Stimulated activated CD8-positive, alpha-beta memory T cell treated with anti-CD3 and anti-CD28 coated beads, Interleukin-12 subunit alpha, Interleukin-12 subunit beta, amount 100 ng/mL, for 1 hour (primary cell): ENCODE measurements around the gene FMNL2.

ENCODE experiments used
- DNase-seq: peaks from one replicate; pipeline ENCODE4 v3.0.0-alpha.2; 2020; ENCODE audit warnings: low read depth

The FMNL2 gene

DNA sequence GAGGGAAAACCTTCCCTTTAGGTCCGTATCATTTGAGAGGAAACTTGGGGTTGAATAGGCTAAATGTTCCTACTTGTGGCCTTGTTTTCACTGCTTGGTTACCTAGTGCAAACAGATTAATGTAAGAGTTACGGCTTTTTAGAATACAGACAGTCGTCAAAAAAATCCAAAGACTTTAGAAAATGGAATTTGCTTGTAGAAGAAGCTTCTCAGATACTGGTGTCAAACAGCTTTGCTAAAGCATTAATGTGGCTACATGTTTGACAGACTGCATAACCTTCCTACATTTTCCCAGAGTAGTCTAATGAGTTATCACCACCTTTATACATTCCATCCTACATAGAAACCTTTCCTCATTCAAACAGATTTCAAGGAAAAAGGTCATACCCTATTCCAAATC, 114.6 kb downstream of the FMNL2 start:
- DNase-seq = no peak

DNA sequence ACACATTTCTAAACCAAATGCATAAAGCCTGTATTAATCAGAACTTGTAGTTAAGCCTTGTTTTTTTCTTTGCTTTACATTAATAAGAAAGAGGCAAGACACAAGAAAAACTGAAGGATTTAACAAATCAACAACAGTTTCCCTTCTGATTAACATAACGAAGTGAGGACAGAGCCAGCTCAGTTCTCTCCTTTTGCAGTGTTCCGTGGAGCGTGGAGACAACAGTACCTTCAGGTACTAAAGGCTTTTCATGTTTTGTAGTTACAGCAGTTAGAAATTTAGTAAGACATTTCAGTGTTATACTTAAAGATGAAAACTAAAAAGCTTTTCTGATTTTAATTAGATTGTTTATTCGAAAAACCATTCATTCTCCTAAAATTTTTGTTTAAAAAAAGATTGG, 115.2 kb downstream of the FMNL2 start:
- DNase-seq = no peak

DNA sequence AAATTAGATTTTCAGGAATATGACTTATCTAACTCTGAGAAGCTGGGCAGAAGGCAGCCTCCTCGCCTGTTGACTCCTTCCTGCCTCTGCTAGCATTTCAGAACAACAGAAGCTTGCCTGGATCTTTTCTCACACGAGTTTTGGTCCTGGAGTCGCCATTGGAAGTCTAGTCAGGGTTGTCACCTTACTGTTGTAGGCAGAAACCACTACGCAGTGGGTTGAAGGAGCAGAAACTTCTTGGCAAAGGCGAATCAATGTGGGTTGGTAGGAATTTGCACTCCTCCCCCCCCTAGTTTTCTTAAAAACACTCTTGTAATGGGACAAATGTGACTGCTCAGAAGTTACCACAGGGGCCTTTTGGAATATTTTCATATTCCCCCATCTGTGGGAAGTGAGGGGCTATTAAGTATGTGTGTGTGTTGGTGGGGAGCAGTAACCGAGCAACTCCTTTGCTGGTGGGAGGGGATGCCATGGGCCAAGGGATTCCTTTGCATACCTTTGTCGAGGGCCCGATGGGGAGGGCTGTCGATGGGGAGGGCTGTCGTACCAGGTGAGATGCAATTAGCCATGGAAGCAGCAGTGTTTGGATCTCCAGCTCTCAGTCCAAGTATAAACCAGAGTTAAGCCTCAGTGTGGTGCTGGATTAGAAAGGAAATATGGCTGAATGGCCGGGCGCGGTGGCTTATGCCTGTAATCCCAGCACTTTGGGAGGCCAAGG, 117.4 kb downstream of the FMNL2 start:
- DNase-seq = no peak

GRCh38 chr2:152453129-152453911, 118.3 kb downstream of the FMNL2 start:
- no peak for DNase-seq

GRCh38 chr2:152454371-152454770, 119.4 kb downstream of the FMNL2 start:
- no peak for DNase-seq

DNA sequence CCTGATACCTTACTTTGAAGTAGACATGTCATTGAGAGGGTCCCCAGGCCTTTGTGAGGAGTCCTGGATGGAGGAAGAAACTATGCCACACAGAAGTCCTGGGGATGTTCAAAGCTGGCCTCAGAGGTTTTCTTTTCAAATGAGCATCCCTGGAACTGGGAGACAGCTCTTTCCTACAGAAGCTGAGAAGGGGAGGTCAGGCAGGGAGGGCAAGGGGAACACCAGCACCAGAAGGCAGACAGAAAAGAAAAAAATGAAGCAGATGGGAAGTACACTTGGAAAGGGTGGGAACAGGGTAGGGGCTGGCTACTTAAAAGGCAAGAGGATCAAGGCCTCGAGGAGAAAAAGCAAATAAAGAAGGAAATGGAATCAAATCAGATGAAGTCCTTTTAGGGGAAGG, 120.0 kb downstream of the FMNL2 start:
- no peak for DNase-seq

DNA sequence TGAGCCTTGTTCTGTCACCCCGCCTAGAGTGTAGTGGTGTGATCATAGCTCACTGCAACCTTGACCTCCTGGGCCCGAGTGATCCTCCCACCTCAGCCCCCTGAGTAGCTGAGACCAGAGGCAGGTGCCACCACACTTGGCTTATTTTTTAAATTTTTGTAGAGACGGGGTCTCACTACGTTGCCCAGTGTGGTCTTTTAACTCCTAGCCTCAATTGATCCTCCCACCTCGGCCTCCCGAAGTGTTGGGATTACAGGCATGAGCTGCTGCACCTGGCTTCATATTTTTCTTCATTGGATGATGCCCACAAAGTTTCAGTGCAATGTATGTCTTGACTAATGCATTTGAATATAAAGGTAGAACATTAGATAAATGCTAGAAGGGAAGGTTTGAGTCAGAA, 120.8 kb downstream of the FMNL2 start:
- no peak for DNase-seq

GRCh38 chr2:152456262-152456661, 121.3 kb downstream of the FMNL2 start:
- DNase-seq = no peak

- DNase-seq = no peak
These were observed 123.5 kb downstream of the FMNL2 start for GRCh38 chr2:152458441-152458940.

DNA sequence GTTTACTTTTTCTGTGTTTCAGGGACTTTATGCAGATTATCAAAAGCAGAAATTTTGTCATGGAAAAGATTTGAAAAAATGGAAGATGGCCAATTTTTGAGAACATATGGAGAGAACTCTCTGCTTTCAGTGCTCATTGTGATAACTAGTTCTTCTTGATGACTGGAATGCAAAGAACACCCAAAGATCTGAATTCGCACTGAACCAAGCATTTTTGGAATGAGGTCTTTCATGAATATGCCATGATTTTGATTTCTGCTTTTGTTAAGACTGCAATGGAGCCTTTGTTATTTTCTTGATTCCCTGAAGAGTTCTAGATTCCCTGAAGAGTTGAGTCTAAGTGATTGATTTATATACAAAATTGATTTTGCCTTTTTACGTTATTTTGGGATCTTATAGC, 124.1 kb downstream of the FMNL2 start:
- DNase-seq = no peak

GRCh38 chr2:152460567-152460966, 125.6 kb downstream of the FMNL2 start:
- DNase-seq = no peak

- no peak for DNase-seq
These were observed 127.1 kb downstream of the FMNL2 start for GRCh38 chr2:152462120-152462519.

GRCh38 chr2:152462779-152463178, 127.8 kb downstream of the FMNL2 start:
- DNase-seq = no peak

- DNase-seq = no peak
These were observed 130.0 kb downstream of the FMNL2 start for GRCh38 chr2:152464851-152465470.

- no peak for DNase-seq
These were observed 130.6 kb downstream of the FMNL2 start for GRCh38 chr2:152465541-152465940.

DNA sequence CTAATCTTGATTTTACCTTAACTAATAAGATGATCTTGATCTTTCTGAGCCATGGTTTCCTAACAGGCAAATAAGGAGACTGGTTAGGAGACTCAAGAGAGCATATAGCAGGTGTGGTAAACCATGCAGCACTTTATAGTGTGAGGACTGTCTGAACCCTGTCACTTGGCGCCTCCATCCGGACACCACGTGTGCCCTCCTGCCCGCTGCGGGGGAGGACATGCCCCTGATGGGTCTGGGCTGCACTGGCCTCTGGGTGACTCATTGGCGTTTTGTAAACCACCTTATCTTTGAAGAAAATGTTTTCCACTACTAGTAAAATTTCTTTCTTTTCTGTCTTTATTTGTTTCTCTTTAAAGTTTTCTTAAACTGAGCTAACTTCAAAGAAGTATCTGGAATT, 131.1 kb downstream of the FMNL2 start:
- no peak for DNase-seq

GRCh38 chr2:152466980-152467676, 132.2 kb downstream of the FMNL2 start:
- DNase-seq = no peak

DNA sequence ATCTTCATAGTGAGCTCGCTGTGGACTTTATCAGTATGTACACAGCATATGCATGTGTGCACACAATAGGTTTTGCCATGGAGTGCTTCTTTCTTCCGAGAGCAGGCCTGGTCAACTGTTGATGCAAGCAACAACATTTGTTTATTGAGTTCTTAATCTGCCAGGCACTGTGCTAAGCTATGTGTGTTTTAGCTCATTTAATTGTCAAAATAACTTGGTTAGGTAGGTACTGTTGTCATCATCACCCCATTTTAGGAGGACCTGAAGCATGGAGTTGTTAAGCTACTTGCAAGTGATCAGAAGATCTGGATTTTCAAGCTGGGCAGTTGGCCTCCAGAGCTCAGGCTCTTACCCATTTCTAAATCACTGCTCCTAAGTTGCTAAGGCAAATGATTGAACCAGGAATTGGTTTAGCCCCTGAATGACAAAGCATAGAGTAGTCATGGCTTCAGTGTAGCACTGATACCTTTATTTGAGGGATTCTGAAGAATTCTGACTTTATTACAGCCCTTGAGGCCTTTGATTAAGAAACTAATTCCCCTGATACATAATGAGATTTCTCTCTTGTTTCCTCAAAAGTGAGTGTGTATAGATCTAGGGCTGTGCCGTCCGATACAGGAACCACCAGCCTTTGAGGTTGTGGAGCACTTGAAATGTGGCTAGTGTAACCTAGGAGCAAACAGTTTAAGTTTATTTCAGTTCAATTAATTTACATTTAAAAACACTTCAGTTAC, 132.9 kb downstream of the FMNL2 start:
- DNase-seq = no peak

- no peak for DNase-seq
These were observed 134.1 kb downstream of the FMNL2 start for GRCh38 chr2:152468899-152469692.
